GM19025 (cell line): Measurements from ENCODE around the gene RNF168.
"Not testable (repeated sequence)": the region's sequence is repeated elsewhere in the genome, so short reads cannot be mapped to it uniquely, and the experiment has no call there.

ENCODE experiments used
- ATAC-seq: cut with Tn5 transposase; IDR thresholded peaks from one replicate; pipeline ENCODE4 v1.9.1; 2021; ENCODE audit warnings: mild to moderate bottlenecking, low read depth, moderate library complexity; ENCODE audit not compliant: unreplicated experiment

Gene RNF168

GRCh38 chr3:196517162-196517800, 13.7 kb upstream of the RNF168 start:
- ATAC-seq, result no peak

- no peak for ATAC-seq
These were observed 11.5 kb upstream of the RNF168 start, which contains the start of gene SMCO1 for GRCh38 chr3:196514913-196515621. SMCO1 (minus strand) TSS chr3:196515346; CDS start chr3:196515209, 137 bp downstream.

GRCh38 chr3:196514350-196514716, 10.8 kb upstream of the RNF168 start:
- no peak for ATAC-seq

- no peak for ATAC-seq
These were observed 10.3 kb upstream of the RNF168 start for GRCh38 chr3:196513697-196514349.

- not testable (repeated sequence) for ATAC-seq
These were observed 8.3 kb upstream of the RNF168 start for GRCh38 chr3:196511646-196512425.

- not testable (repeated sequence) for ATAC-seq
These were observed 7.5 kb upstream of the RNF168 start for GRCh38 chr3:196511108-196511507.

- ATAC-seq, result no peak
These were observed 3.1 kb upstream of the RNF168 start for GRCh38 chr3:196506687-196507086.

GRCh38 chr3:196504556-196504955, 988 bp upstream of the RNF168 start:
- ATAC-seq, result no peak

- not testable (repeated sequence) for ATAC-seq
These were observed 470 bp upstream of the RNF168 start for GRCh38 chr3:196504077-196504398.

GRCh38 chr3:196502775-196503195, 783 bp downstream of the RNF168 start:
- no peak for ATAC-seq

- ATAC-seq, result no peak
These were observed 2.1 kb downstream of the RNF168 start for GRCh38 chr3:196501316-196502044.

GRCh38 chr3:196499807-196500524, 3.6 kb downstream of the RNF168 start:
- ATAC-seq, result no peak

- no peak for ATAC-seq
These were observed 4.5 kb downstream of the RNF168 start for GRCh38 chr3:196499061-196499460.

- no peak for ATAC-seq
These were observed 5.3 kb downstream of the RNF168 start for GRCh38 chr3:196498297-196498696.

GRCh38 chr3:196496183-196496582, 7.4 kb downstream of the RNF168 start:
- ATAC-seq, result no peak

- ATAC-seq, result no peak
These were observed 10.3 kb downstream of the RNF168 start for GRCh38 chr3:196493292-196493691.

- no peak for ATAC-seq
These were observed 11.5 kb downstream of the RNF168 start for GRCh38 chr3:196492080-196492479.

GRCh38 chr3:196489747-196490146, 13.8 kb downstream of the RNF168 start:
- no peak for ATAC-seq

- no peak for ATAC-seq
These were observed 17.3 kb downstream of the RNF168 start for GRCh38 chr3:196486263-196486662.

- ATAC-seq, result no peak
These were observed 25.9 kb downstream of the RNF168 start for GRCh38 chr3:196477678-196478077.
